HG03103 (cell line): Measurements from ENCODE around the gene CRIP1.

Experiments
- ATAC-seq: cut with Tn5 transposase; IDR thresholded peaks from one replicate; pipeline ENCODE4 v1.9.1; 2021; ENCODE audit warnings: low read depth; ENCODE audit not compliant: unreplicated experiment

Gene CRIP1

GRCh38 chr14:105491366-105491973, 4.8 kb downstream of the CRIP1 start:
- ATAC-seq = no peak

GRCh38 chr14:105492031-105492970, 5.6 kb downstream of the CRIP1 start:
- ATAC-seq = no peak

- no peak for ATAC-seq
Measured at GRCh38 chr14:105492971-105493871, 6.5 kb downstream of the CRIP1 start.

GRCh38 chr14:105493921-105494605, 7.4 kb downstream of the CRIP1 start:
- ATAC-seq = no peak

- ATAC-seq = no peak
Measured at GRCh38 chr14:105494606-105494929, 7.9 kb downstream of the CRIP1 start.

GRCh38 chr14:105495101-105495989, 8.7 kb downstream of the CRIP1 start:
- ATAC-seq = no peak

- ATAC-seq = no peak
Measured at GRCh38 chr14:105495990-105496830, 9.5 kb downstream of the CRIP1 start.

GRCh38 chr14:105496831-105497591, 10.3 kb downstream of the CRIP1 start:
- no peak for ATAC-seq

- ATAC-seq = no peak
Measured at GRCh38 chr14:105497671-105498429, 11.2 kb downstream of the CRIP1 start.

GRCh38 chr14:105498430-105499255, 12.0 kb downstream of the CRIP1 start:
- ATAC-seq = no peak

GRCh38 chr14:105499256-105500035, 12.8 kb downstream of the CRIP1 start:
- no peak for ATAC-seq

GRCh38 chr14:105500036-105500725, 13.5 kb downstream of the CRIP1 start:
- no peak for ATAC-seq

GRCh38 chr14:105500726-105501101, 14.0 kb downstream of the CRIP1 start:
- ATAC-seq = no peak

- no peak for ATAC-seq
Measured at GRCh38 chr14:105501504-105502291, 15.0 kb downstream of the CRIP1 start.
